GM18508 (cell line): ENCODE measurements around the gene CLDN7.

Source experiments
- ATAC-seq: cut with Tn5 transposase; IDR thresholded peaks from one replicate; pipeline ENCODE4 v1.9.1; 2021; ENCODE audit warnings: moderate number of reproducible peaks; ENCODE audit not compliant: insufficient read depth, unreplicated experiment

Gene CLDN7

GRCh38 chr17:7222093-7222971 is 39.9 kb downstream of the CLDN7 start:
- no peak for ATAC-seq

- ATAC-seq = no peak
Measured at GRCh38 chr17:7221278-7222092, 40.8 kb downstream of the CLDN7 start.

GRCh38 chr17:7220593-7221277 is 41.5 kb downstream of the CLDN7 start:
- no peak for ATAC-seq

GRCh38 chr17:7219812-7220592 is 42.3 kb downstream of the CLDN7 start, which contains the start of the genes ACADVL and DLG4:
Gene ACADVL (plus strand): TSS chr17:7219938. CDS start chr17:7219985, 47 bp downstream.
Gene DLG4 (minus strand): TSS chr17:7219836.
- ATAC-seq = no peak

DNA sequence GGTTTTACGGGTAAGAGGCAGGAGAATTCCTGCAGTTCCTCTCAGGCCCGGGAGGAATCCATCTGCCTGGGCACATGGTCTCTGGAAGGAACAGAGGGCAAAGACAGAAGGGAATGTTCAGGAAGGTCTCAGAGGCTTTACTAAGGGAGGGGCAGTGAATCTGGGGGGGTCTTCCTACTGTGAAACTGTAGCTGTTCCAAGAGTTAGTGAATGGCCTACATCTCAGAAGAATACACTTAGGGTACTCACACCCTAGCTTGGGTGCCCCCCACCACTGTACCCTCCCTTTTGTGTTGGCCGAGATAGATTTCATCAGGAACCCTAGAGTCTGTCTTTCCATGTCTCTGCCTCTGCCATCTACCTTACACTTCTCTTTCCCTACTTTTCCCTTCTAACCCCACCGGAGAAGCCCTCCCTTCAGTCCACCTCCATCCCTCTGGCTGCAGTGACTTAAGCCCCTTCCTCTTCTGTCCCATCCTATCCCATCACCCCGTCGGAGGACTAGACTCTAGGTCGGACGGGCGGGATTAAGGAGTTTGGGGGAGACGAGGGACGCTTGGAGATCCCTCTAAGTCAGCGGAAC is 43.0 kb downstream of the CLDN7 start:
- no peak for ATAC-seq

GRCh38 chr17:7218758-7219157 is 43.5 kb downstream of the CLDN7 start:
- ATAC-seq = no peak

GRCh38 chr17:7218166-7218565 is 44.1 kb downstream of the CLDN7 start:
- ATAC-seq = no peak

- no peak for ATAC-seq
Measured at GRCh38 chr17:7217113-7217987, 44.9 kb downstream of the CLDN7 start.

GRCh38 chr17:7216242-7217112 is 45.8 kb downstream of the CLDN7 start:
- ATAC-seq = no peak

DNA sequence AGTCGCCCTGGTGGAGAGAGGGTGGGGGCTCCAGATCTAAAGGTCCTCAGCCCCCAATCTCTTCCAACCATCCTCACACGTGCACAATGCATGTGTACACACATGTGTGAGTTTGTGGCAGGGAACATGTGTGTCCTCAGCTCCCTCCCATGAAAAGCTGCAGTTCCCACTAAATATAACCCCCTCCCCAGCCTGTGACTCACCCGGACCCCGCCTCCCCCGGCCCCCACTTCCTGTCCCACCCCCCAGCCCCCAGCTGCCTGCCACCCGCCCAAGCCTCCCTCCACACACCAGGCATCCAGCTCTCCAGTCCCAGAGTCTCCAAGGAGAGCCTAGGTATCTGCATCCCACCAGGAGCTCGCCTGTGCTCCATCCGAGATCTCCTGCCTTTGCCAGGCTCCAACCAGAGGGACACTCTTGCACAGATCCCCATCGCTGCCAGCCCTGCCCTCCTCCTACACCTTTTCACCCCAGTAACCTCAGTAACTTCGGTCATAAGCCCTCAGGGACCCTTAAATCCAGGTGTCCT is 46.6 kb downstream of the CLDN7 start:
- no peak for ATAC-seq

- no peak for ATAC-seq
Measured at GRCh38 chr17:7215136-7215638, 47.1 kb downstream of the CLDN7 start.

GRCh38 chr17:7214300-7215135 is 47.8 kb downstream of the CLDN7 start:
- ATAC-seq = peak; percentile 45

GRCh38 chr17:7213895-7214299 is 48.4 kb downstream of the CLDN7 start:
- no peak for ATAC-seq

GRCh38 chr17:7211491-7212273 is 50.6 kb downstream of the CLDN7 start:
- ATAC-seq = no peak
